SU-DHL-6 (cell line): Measurements from ENCODE around the gene TMEM175.

Source experiments
- CTCF ChIP-seq: fragments of 200-600 bp; sonication (generic); IDR thresholded peaks from one replicate; pipeline ENCODE4 v1.5.1; 2017; ENCODE audit warnings: antibody characterized with exemption, mild to moderate bottlenecking, low read length, moderate library complexity; ENCODE audit not compliant: insufficient read depth, poor library complexity, severe bottlenecking
- EZH2phosphoT487 ChIP-seq: fragments of 200-600 bp; sonication (generic), shearing (Covaris generic); conservative IDR thresholded peaks from 2 replicates; pipeline ENCODE4 v1.6.1; 2018; ENCODE audit warnings: mild to moderate bottlenecking, antibody characterized with exemption, low read length, moderate library complexity, mixed read lengths

GRCh38 chr4:956531-957230 lies 24.4 kb downstream of the TMEM175 start:
- no peak for TF ChIP-seq CTCF
- no peak for TF ChIP-seq EZH2phosphoT487
